GM19328 (cell line): ENCODE data around the gene ACP3.
"Not testable (repeated sequence)": the region's sequence is repeated elsewhere in the genome, so short reads cannot be mapped to it uniquely, and the experiment has no call there.

Experiments used
- ATAC-seq: cut with Tn5 transposase; IDR thresholded peaks from one replicate; pipeline ENCODE4 v1.9.1; 2021; ENCODE audit warnings: mild to moderate bottlenecking, moderate library complexity; ENCODE audit not compliant: unreplicated experiment

The ACP3 gene

GRCh38 chr3:132354916-132355702 lies 37.9 kb downstream of the ACP3 start:
- no peak for ATAC-seq

- ATAC-seq: no peak
These were observed 39.4 kb downstream of the ACP3 start for GRCh38 chr3:132356568-132356967.

- ATAC-seq: no peak
These were observed 43.5 kb downstream of the ACP3 start for GRCh38 chr3:132360717-132361116.

GRCh38 chr3:132362329-132362728 lies 45.1 kb downstream of the ACP3 start:
- ATAC-seq: no peak

- no peak for ATAC-seq
These were observed 51.3 kb downstream of the ACP3 start for GRCh38 chr3:132368515-132368914.

- no peak for ATAC-seq
These were observed 51.8 kb downstream of the ACP3 start for GRCh38 chr3:132368962-132369361.

GRCh38 chr3:132376945-132377354 lies 59.7 kb downstream of the ACP3 start:
- not testable (repeated sequence) for ATAC-seq

GRCh38 chr3:132378048-132378762 lies 61.0 kb downstream of the ACP3 start:
- ATAC-seq: no peak

- no peak for ATAC-seq
These were observed 61.6 kb downstream of the ACP3 start for GRCh38 chr3:132378846-132379245.

- ATAC-seq: no peak
These were observed 63.7 kb downstream of the ACP3 start for GRCh38 chr3:132380920-132381319.

- no peak for ATAC-seq
These were observed 64.2 kb downstream of the ACP3 start for GRCh38 chr3:132381348-132381944.

- no peak for ATAC-seq
These were observed 65.1 kb downstream of the ACP3 start for GRCh38 chr3:132382267-132382666.

GRCh38 chr3:132382688-132383194 lies 65.5 kb downstream of the ACP3 start:
- ATAC-seq: no peak

GRCh38 chr3:132386259-132386658 lies 69.1 kb downstream of the ACP3 start:
- no peak for ATAC-seq

- not testable (repeated sequence) for ATAC-seq
These were observed 75.5 kb downstream of the ACP3 start for GRCh38 chr3:132392675-132393074.

- ATAC-seq: no peak
These were observed 77.1 kb downstream of the ACP3 start for GRCh38 chr3:132394320-132394719.

- no peak for ATAC-seq
These were observed 77.9 kb downstream of the ACP3 start for GRCh38 chr3:132395126-132395525.

GRCh38 chr3:132396255-132396654 lies 79.0 kb downstream of the ACP3 start:
- ATAC-seq: no peak

GRCh38 chr3:132396776-132397175 lies 79.6 kb downstream of the ACP3 start:
- ATAC-seq: not testable (repeated sequence)

GRCh38 chr3:132399054-132399929 lies 82.1 kb downstream of the ACP3 start:
- ATAC-seq: peak; percentile 51

- ATAC-seq: no peak
These were observed 84.0 kb downstream of the ACP3 start for GRCh38 chr3:132401255-132401654.
